ENCODE data around the gene SASH3.

Gene SASH3

GRCh38 chrX:129783291-129783713 lies 3.6 kb downstream of the SASH3 start:
- no peak for DNase-seq (ENCODE audit: low spot score)

GRCh38 chrX:129784371-129784770 lies 4.6 kb downstream of the SASH3 start:
- DNase-seq (ENCODE audit: low spot score), result no peak

DNA sequence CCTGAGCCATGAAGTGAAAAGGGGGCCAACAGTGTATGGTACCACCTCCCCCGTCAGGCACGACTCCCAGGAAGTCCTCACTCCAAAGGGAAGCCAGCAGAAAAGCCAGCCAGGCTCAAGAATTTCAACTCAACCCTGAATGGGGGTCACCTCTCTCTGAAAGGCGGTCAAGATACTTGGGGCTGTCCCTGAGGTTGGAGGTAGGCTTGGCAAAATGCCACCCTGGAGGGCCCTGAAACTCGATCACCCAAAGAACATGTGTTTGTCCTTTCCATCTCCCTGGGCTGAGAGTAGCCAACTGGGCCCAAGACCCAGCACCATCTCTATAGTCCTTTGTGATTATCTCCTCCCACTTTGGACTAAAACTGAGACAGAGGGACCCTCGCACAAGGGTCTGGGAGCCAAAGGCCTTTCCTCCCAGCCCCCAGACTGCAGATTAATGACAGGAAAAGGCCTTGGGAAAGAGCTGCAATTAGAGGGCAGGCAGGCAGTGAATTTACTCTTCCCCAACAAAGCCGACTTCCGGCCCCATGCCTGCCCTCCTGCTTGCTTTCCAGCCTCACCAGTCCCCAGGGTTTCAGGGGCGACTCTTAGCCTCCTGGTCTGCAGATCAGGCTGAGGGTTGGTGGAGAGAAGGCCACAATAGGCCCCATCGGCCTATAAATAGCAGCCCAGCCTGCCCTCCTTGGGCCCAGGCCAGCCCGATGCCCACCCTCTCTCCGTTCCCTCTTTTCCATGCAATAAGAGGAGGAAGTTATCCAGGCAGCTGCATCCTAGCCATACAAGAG lies 5.6 kb downstream of the SASH3 start:
- DNase-seq (ENCODE audit: low spot score), result no peak

DNA sequence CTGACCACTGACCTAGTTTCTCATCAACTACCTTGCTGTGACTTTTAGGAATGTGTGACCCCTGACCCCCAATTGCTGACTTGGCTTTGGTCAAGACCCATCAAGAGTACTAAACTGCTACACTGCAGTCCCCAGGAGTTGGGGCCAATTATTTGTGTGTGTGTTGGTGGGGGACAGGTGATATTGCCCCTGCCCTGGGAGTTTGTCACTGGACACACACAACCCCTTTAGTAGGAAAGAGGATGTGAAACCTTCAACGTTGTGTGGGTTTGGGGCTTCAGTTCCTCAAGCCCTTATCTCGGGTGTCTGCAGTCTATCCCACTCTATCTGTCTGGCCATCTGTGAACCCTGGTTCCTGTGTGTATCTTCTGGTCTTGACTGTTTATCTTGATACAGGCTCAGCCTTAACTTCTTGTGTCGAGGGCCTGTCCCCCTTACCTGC lies 6.5 kb downstream of the SASH3 start:
- DNase-seq (ENCODE audit: low spot score), result no peak

DNA sequence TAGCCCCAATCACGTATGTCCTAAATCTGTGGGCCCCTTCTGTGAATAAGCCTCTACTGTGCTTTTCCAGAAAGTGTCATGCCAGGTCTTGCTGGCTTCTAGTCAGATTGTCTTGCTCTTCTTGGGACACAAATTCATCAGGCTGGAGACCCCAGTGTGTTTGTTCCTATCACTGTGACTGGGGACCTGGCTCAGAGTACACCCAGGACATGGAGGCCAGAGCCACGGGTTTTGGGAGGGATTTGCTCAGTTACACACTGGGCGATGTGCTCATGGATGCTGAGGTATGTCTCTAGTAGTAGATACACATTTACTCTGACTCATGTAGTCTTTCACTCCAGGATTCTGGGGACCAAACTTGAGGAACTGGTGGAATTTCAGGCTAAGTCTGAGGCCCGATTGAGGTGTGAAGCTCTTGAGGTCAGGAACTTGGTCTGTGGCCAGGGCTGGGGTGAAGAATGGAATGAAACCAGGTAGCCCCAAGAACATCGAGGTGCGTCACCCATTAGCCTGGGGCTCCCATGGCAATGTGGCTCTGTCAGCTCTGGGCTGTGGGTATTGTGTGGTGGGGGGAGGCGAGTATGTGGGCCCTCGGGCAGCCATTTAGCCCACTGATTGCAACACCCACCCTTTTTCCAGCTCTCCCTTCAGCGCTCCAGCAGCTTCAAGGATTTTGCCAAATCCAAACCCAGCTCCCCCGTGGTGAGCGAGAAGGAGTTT lies 7.7 kb downstream of the SASH3 start:
- no peak for DNase-seq (ENCODE audit: low spot score)

- DNase-seq (ENCODE audit: low spot score), result no peak
Measured at GRCh38 chrX:129788527-129788926, 8.8 kb downstream of the SASH3 start.

DNA sequence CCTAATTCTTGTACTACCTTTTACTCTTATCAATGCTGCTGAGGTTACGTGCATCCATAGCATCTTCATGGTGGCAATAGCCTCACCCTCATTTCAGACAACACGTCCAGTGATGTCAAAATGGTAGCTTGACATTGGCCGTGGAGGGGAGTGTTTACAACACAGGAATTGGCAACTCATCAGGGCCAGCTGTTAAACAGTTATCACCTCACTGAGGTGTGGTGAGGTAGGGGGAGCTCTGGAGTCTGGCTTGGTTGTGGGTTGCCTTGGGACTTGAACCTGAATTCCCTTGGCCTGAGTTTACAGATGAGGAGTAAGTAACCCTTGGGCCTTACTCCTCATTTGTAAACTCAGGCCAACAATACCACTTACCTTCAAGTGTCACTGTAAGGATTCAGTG lies 10.4 kb downstream of the SASH3 start:
- no peak for DNase-seq (ENCODE audit: low spot score)

- DNase-seq (ENCODE audit: low spot score), result no peak
Measured at GRCh38 chrX:129790808-129791207, 11.1 kb downstream of the SASH3 start.

DNA sequence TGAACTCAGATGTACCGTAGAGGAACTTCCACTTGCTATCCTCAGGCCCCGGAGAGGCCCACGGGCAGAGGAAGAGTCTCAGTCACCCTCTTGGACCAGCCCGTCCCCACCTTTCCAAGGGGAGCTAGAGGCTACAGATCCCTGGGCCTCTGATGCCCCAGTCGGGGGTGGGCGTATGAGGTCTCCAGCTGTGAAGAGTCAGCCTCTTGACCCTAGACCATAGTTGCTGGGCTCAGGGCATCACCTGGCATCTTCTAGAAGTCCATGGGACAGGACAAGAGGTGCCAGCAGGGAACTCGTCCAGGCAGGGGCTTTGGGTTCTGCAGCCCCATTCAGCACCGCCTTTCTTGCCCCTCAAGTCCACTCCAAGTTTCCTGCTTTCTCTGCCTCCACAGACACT lies 11.6 kb downstream of the SASH3 start:
- DNase-seq (ENCODE audit: low spot score), result no peak

GRCh38 chrX:129791961-129792570 lies 12.3 kb downstream of the SASH3 start:
- no peak for DNase-seq (ENCODE audit: low spot score)

DNA sequence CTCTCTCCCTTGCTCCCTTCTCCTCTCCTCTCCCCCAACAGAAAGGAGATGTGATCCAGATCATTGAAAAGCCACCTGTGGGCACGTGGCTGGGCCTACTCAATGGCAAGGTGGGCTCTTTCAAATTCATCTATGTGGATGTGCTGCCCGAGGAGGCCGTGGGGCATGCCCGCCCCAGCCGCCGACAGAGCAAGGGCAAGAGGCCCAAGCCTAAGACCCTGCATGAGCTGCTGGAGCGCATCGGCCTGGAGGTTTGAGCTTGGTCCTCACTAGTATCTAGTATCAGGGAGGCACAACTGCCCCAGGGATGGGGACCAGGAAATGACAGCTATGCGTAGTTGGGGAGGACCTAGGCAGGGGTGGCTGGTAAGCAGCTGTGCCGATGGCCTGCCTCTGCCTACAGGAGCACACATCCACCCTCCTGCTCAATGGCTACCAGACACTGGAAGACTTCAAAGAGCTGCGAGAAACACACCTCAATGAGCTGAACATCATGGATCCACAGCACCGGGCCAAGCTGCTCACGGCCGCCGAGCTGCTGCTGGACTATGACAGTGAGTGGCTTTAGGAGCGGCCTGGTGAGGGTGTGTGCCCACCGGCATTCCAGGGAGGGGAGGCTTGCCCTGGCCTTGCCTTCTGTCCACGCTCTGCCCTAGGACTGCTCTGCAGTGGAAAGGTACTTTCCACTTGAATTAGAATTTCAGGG lies 13.0 kb downstream of the SASH3 start:
- DNase-seq (ENCODE audit: low spot score), result no peak

- no peak for DNase-seq (ENCODE audit: low spot score)
Measured at GRCh38 chrX:129793604-129794191, 13.9 kb downstream of the SASH3 start.

- DNase-seq (ENCODE audit: low spot score), result no peak
Measured at GRCh38 chrX:129795584-129795983, 15.8 kb downstream of the SASH3 start.

DNA sequence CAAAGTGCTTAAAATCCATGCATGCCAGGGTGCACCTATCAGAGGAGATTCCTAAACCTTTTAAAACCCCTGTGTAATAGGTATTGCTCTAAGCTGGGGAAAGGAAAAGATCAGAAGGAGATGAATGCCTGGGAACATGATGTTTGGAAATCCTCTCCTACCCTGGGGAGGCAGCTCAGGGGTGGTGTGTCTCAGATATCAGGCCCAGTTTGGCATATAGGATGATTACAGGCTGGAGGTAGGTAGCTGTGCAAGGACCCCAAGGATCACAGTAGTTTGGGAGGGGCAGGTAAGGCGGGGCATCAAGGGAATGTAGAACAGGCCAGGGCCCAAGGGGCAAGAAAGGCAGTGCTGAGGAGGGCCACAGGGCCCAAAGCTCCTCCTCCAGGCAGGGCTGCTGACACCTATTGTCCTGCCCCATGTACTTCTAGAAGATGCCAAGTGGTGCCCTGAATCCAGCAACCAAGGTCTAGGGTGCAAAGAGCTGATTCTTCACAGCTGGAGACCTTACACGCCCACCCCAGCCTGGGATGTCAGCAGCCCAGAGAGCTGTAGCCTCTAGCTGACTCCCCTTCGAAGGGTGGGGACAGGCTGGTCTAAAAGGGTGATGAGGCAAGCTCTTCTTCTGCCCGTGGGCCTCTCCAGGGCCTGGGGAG lies 17.6 kb downstream of the SASH3 start:
- DNase-seq (ENCODE audit: low spot score), result no peak

GRCh38 chrX:129798456-129798855 lies 18.7 kb downstream of the SASH3 start:
- DNase-seq (ENCODE audit: low spot score), result no peak

- no peak for DNase-seq (ENCODE audit: low spot score)
Measured at GRCh38 chrX:129798888-129799287, 19.1 kb downstream of the SASH3 start.

GRCh38 chrX:129800186-129800585 lies 20.4 kb downstream of the SASH3 start:
- DNase-seq (ENCODE audit: low spot score), result no peak

- no peak for DNase-seq (ENCODE audit: low spot score)
Measured at GRCh38 chrX:129802863-129803262, 23.1 kb downstream of the SASH3 start.

DNA sequence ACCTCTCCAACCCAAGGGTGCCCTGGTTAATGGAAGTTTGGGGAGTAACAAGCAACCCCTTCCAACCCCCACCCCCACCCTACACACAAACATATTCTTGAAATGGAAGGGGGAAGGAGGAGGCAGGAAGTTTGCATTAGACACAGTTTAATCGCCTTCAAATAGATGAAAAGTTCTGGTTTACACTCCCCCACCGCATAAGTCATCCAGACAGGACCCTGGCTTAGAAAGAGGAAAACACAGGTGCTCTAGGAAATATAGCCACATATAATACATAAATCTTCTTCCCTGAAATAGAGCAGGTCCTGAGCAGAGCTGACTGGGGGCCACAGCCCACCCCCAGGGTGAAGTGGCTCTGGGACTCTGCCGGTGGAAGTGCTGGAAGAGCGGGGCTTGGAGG lies 25.1 kb downstream of the SASH3 start:
- DNase-seq (ENCODE audit: low spot score), result no peak

GRCh38 chrX:129808158-129808828 lies 28.5 kb downstream of the SASH3 start:
- DNase-seq (ENCODE audit: low spot score), result no peak
